Neural progenitor cell (in vitro differentiated cells): Measurements from ENCODE around the gene NFASC.

ENCODE experiments used
- EZH2 ChIP-seq: fragments of 200-600 bp; sonication (generic); IDR thresholded peaks from 2 replicates; pipeline ENCODE4 v1.6.1; 2017; ENCODE audit warnings: antibody characterized with exemption, mild to moderate bottlenecking, moderate library complexity
- EZH2phosphoT487 ChIP-seq: fragments of 200-600 bp; sonication (generic); IDR thresholded peaks from 2 replicates; pipeline ENCODE4 v1.6.1; 2017; ENCODE audit warnings: antibody characterized with exemption
- TF ChIP-seq, protein P1 (sequence below): fragments of 200-600 bp; sonication (generic); IDR thresholded peaks from 2 replicates; pipeline ENCODE4 v1.5.1; 2017; ENCODE audit warnings: antibody characterized with exemption, mild to moderate bottlenecking

DNA sequence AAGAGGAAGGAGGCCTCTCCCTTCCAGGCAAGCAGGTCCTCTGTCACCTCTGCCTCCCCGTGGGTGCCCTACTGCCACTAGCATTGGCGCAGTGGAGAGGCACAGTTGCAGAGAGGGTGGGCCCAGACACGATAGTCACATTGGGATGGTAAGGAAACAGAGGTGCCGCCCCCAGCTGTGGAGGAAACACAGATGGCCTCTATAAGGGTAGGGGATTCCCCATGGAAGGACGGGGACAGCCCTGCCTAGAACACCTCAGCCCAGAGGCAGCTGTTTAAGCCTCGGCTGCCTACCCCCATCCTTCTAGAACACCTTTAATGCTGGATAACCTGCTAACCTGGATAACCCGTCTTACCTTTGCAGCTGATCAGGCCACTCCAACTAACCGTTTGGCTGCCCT, 106.7 kb downstream of the NFASC start:
- no peak for TF ChIP-seq EZH2
- TF ChIP-seq, protein P1, sequence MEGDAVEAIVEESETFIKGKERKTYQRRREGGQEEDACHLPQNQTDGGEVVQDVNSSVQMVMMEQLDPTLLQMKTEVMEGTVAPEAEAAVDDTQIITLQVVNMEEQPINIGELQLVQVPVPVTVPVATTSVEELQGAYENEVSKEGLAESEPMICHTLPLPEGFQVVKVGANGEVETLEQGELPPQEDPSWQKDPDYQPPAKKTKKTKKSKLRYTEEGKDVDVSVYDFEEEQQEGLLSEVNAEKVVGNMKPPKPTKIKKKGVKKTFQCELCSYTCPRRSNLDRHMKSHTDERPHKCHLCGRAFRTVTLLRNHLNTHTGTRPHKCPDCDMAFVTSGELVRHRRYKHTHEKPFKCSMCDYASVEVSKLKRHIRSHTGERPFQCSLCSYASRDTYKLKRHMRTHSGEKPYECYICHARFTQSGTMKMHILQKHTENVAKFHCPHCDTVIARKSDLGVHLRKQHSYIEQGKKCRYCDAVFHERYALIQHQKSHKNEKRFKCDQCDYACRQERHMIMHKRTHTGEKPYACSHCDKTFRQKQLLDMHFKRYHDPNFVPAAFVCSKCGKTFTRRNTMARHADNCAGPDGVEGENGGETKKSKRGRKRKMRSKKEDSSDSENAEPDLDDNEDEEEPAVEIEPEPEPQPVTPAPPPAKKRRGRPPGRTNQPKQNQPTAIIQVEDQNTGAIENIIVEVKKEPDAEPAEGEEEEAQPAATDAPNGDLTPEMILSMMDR: no peak
- TF ChIP-seq EZH2phosphoT487: no peak
